ENCODE results near the gene PDE8B. TPM values are rescaled to one million over a fixed set of nuclear protein-coding genes. Genes with fewer than 3 reads are reported as not detected.

PDE8B gene
- total RNA-seq, 1 donor from 2014 or later = not detected

- DNase-seq = no peak
- ATAC-seq (ENCODE audit: low read depth) = no peak
- Mint-ChIP-seq H3K4me1 (peaks cover 5% of the 10 kb centered on the region), H3K9me3 (no peaks in the 10 kb centered on the region), H3K4me3 (no peak overlapping the region), H3K36me3 (ENCODE audit: low read depth) (no peaks in the 10 kb centered on the region), H3K27ac (no peak overlapping the region), H3K27me3 (peaks cover 26% of the 10 kb centered on the region)
- ChIA-PET CTCF (no interaction called here), POLR2A (no interaction called here)
- no peak for TF ChIP-seq CTCF (IDR thresholded peaks at IDR 0.05)
- intact Hi-C loops (cut with micrococcal nuclease) = no loop called here
Measured at GRCh38 chr5:77204967-77205366, 5.5 kb upstream of the PDE8B start.

- Mint-ChIP-seq H3K4me3 (no peak overlapping the region), H3K36me3 (ENCODE audit: low read depth) (no peaks in the 10 kb centered on the region), H3K27me3 (peaks cover 47% of the 10 kb centered on the region), H3K4me1 (peaks cover 14% of the 10 kb centered on the region), H3K9me3 (no peaks in the 10 kb centered on the region), H3K27ac (no peak overlapping the region)
- ChIA-PET POLR2A (no interaction called here), CTCF (no interaction called here)
- ATAC-seq (ENCODE audit: low read depth) (no peak), DNase-seq (no peak)
- no peak for TF ChIP-seq CTCF (IDR thresholded peaks at IDR 0.05)
- intact Hi-C loops (cut with micrococcal nuclease) = no loop called here
Measured at GRCh38 chr5:77208507-77209163, 1.8 kb upstream of the PDE8B start.

GRCh38 chr5:77209495-77210090 lies 887 bp upstream of the PDE8B start:
- ATAC-seq (ENCODE audit: low read depth) (no peak), DNase-seq (no peak)
- Mint-ChIP-seq H3K9me3 (no peaks in the 10 kb centered on the region), H3K27ac (no peak overlapping the region), H3K4me1 (peaks cover 14% of the 10 kb centered on the region), H3K36me3 (ENCODE audit: low read depth) (no peaks in the 10 kb centered on the region), H3K4me3 (peak overlapping the region; percentile 85), H3K27me3 (peaks cover 55% of the 10 kb centered on the region)
- ChIA-PET POLR2A (no interaction called here), CTCF (no interaction called here)
- TF ChIP-seq CTCF (IDR thresholded peaks at IDR 0.05) = no peak
- intact Hi-C loops (cut with micrococcal nuclease) = no loop called here

- no peak for ATAC-seq (ENCODE audit: low read depth)
- DNase-seq = no peak
- intact Hi-C loops (cut with micrococcal nuclease) = no loop called here
- Mint-ChIP-seq H3K4me1 (peaks cover 14% of the 10 kb centered on the region), H3K9me3 (no peaks in the 10 kb centered on the region), H3K36me3 (ENCODE audit: low read depth) (no peaks in the 10 kb centered on the region), H3K4me3 (peak overlapping the region; percentile 67), H3K27ac (no peak overlapping the region), H3K27me3 (peaks cover 59% of the 10 kb centered on the region)
- CTCF ChIA-PET = no interaction called here
- POLR2A ChIA-PET = no interaction called here
- no peak for TF ChIP-seq CTCF (IDR thresholded peaks at IDR 0.05)
Measured at GRCh38 chr5:77210964-77211690, 647 bp downstream of the PDE8B start.

GRCh38 chr5:77211691-77212047 lies 1.2 kb downstream of the PDE8B start:
- Mint-ChIP-seq H3K4me1 (peaks cover 14% of the 10 kb centered on the region), H3K36me3 (ENCODE audit: low read depth) (no peaks in the 10 kb centered on the region), H3K27ac (no peak overlapping the region), H3K27me3 (peaks cover 59% of the 10 kb centered on the region), H3K4me3 (peak overlapping the region; percentile 67), H3K9me3 (no peaks in the 10 kb centered on the region)
- CTCF ChIA-PET = no interaction called here
- no peak for TF ChIP-seq CTCF (IDR thresholded peaks at IDR 0.05)
- POLR2A ChIA-PET = no interaction called here
- no peak for ATAC-seq (ENCODE audit: low read depth)
- DNase-seq = no peak
- intact Hi-C loops (cut with micrococcal nuclease) = no loop called here

All from activated B cell treated with CpG ODN at 0.5 μM for 24 hours (primary cell).